GM12865 (cell line): ENCODE data around the gene RAPGEF5.

Experiments
- DNase-seq: peaks from one replicate; pipeline ENCODE4 v3.0.0; 2010; ENCODE audit warnings: low read depth
- H3K4me3 ChIP-seq: 2 replicates; pipeline ENCODE4 v1.5.1; 2011; ENCODE audit warnings: mild to moderate bottlenecking, low read depth, low read length, control low read depth
- CTCF ChIP-seq: IDR thresholded peaks from 2 replicates; pipeline ENCODE4 v1.5.1; 2011; ENCODE audit warnings: low read length, control low read depth, low read depth, inconsistent platforms; ENCODE audit not compliant: insufficient read depth; ENCODE audit errors: missing control alignments

Gene RAPGEF5

GRCh38 chr7:22393913-22394729 is 37.2 kb upstream of the RAPGEF5 start:
- no peak overlapping the region for H3K4me3 ChIP-seq
- no peak for TF ChIP-seq CTCF
- DNase-seq, result no peak

GRCh38 chr7:22390516-22390915 is 33.6 kb upstream of the RAPGEF5 start:
- DNase-seq, result no peak
- no peak for TF ChIP-seq CTCF
- H3K4me3 ChIP-seq, result no peak overlapping the region

- DNase-seq, result no peak
- H3K4me3 ChIP-seq, result no peak overlapping the region
- no peak for TF ChIP-seq CTCF
Measured at GRCh38 chr7:22389892-22390291, 32.9 kb upstream of the RAPGEF5 start.

- no peak for TF ChIP-seq CTCF
- H3K4me3 ChIP-seq, result no peak overlapping the region
- no peak for DNase-seq
Measured at GRCh38 chr7:22387583-22387982, 30.6 kb upstream of the RAPGEF5 start.

GRCh38 chr7:22386865-22387264 is 29.9 kb upstream of the RAPGEF5 start:
- no peak for TF ChIP-seq CTCF
- DNase-seq, result peak; percentile 62
- no peak overlapping the region for H3K4me3 ChIP-seq

GRCh38 chr7:22386206-22386858 is 29.4 kb upstream of the RAPGEF5 start:
- TF ChIP-seq CTCF, result no peak
- no peak overlapping the region for H3K4me3 ChIP-seq
- peak; percentile 57 for DNase-seq
